GM13976 (cell line): ENCODE measurements around the gene NPSR1.

Experiments used
- DNase-seq: peaks from one replicate; pipeline ENCODE4 v3.0.0; 2012; ENCODE audit warnings: low spot score
- CTCF ChIP-seq: IDR thresholded peaks from 2 replicates; pipeline ENCODE4 v1.5.1; 2012; ENCODE audit warnings: borderline replicate concordance, mild to moderate bottlenecking; ENCODE audit not compliant: insufficient read depth; ENCODE audit errors: extremely low read depth, missing control alignments, control extremely low read depth
- in situ Hi-C: fragments of 300-500 bp; cut with MboI; formaldehyde crosslinking; loops from one replicate; pipeline ENCODE4 v1.12.0; 2022; ENCODE audit warnings: low sequenced_read_pairs, mixed read lengths, inconsistent platforms; ENCODE audit not compliant: unreplicated experiment

The NPSR1 gene

GRCh38 chr7:34840176-34840785 is 182.3 kb downstream of the NPSR1 start:
- in situ Hi-C loops, result no loop called here
- no peak for TF ChIP-seq CTCF

GRCh38 chr7:34841326-34841725 is 183.3 kb downstream of the NPSR1 start:
- in situ Hi-C loops, result no loop called here
- DNase-seq, result no peak
- no peak for TF ChIP-seq CTCF

More at GRCh38 chr7:34840176-34840785, 182.3 kb downstream of the NPSR1 start:
- DNase-seq, result no peak

GRCh38 chr7:34842782-34843181 is 184.8 kb downstream of the NPSR1 start:
- DNase-seq, result no peak
- no peak for TF ChIP-seq CTCF
- in situ Hi-C loops, result no loop called here

- no peak for TF ChIP-seq CTCF
- DNase-seq, result no peak
- in situ Hi-C loops, result no loop called here
Observed at GRCh38 chr7:34844406-34844805, 186.4 kb downstream of the NPSR1 start.

GRCh38 chr7:34844936-34845665 is 187.1 kb downstream of the NPSR1 start:
- in situ Hi-C loops, result no loop called here
- DNase-seq, result no peak
- no peak for TF ChIP-seq CTCF

GRCh38 chr7:34845666-34846361 is 187.8 kb downstream of the NPSR1 start:
- DNase-seq, result no peak
- in situ Hi-C loops, result no loop called here
- TF ChIP-seq CTCF, result no peak
